Amniotic epithelial cell (primary cell): Measurements from ENCODE around the gene ARID5B.

ENCODE experiments used
- DNase-seq: peaks from one replicate; pipeline ENCODE4 v3.0.0-alpha.2; 2010; ENCODE audit warnings: low read depth

The ARID5B gene

DNA sequence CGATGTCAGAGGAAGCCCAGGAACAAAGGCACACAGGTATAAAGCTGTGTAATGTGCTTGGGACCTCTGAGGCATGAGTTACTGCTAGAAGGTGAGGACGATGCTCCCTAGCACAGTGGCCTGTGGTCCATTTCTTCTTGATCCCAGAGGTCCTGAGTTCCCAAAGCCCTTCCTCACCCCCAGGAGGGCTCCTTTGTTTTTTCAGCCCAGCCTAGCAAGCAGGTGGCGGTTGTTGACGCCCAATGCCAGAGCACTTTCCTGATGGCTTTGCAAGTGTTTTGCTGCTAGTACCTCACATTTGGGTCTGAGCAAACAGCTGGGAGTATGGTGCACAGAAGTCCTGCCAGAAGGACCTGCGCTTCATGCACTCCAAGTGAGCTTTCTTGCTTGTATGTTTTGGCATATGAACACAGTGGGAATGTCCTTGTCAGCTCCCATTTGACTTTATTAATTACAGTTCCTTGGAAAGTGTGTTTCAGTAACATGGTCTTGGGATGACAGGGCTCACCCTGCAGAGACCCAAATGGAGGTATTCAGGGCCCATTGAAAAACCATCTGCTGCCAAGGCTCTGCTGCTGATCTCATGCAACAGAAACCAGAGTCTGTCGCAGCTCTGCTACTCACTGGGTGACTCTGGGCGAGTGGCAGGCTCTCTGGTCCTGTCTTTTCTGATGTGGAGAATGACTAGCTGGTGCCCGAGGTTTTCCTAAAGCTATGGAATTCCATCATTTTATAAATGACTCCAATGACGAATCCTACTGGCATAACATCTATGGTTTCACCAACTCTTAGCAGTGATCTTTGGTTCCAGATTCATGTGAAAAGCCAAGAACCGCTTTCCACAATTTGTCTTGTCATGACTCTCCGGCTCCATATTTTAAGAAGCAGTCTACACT lies 134.9 kb downstream of the ARID5B start:
- no peak for DNase-seq

DNA sequence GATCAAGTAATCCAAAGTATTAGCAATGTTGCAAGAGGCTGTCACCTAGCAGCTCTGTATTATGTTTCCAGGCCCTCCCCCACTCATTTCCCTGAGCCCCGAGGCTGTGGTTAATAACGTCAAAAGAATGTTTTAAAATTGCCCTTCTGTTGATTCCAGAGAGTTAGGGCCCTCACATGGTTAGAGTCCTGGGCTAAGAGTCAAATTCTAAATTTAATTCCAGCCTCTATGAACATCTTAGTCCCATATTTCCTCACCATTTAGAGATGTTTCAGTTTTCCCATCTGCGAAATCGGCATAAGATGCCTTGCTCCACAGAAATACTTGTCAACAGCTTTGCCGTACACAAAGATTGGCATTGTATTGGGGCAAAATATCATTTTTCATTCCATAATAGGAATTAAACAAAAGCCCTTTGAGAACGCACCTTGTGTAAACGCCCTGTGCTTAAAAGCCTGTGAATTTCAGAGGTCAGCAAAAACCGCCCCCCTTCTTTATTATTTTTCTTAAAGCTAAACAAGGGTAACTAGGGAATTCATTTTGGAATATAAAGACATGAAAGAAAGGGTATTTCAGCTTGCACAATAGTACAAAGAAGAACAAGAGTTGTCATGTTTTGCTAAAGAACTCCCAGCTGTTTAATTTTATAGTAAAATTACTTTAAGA lies 135.8 kb downstream of the ARID5B start:
- DNase-seq: peak; percentile 70

DNA sequence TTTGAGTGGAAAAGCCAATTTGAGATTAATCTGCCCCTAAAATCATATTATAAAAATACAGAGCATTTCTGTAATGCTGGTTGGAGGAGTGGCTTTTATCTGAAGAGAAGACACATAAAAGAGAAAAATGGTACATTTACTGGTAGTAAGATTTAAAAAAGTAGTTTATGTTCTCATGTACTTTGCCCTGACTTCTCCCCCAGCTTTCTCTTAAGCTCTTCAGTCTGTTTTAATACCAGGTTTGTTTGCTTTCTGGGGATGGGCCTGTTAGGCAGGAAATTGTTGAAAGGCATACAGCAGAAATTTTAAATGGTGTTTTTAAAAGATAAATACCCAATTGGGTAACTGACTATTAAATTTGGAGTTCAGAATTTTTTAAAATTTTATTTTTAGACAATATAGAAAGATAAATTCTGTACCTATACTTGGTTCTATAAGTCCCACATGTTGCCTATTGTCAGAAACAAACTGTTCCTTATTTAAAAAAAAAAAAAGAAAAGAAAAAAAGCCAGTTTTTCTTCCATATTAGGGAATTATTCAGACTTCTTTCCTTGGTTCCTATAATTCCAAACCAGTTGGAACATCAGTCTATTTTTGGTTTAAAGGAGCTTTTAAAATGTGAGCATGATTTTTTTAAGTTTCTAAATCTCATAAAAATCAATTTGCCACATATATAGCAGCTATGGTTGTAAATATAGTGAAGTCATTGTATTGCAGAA lies 136.6 kb downstream of the ARID5B start:
- DNase-seq: peak; percentile 35

DNA sequence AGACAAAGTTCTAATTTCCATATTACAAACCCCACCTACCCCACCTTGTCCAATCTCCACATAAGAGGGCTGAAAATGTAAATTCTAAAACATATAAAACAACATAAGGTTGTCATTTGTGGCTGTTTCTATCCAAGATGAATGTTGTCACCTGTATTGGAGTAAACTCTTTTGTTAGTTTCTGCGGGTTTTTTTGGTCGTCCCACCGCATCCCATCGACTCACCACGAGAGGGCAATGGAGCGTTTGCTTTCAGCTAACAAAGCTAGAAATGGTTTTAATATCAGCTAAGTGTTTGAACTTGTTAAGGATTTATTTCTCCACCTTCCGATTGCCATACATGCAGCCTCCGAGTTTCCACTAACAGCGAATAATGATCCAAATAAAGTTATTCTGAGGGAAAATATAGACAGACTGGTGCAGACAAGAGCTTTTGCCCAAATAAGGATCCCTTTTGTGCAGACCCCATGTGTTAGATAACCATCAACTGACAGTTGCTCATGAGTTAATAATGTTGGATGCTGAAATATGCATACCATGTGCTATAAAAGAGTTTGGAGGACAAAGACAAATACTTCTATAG lies 137.2 kb downstream of the ARID5B start:
- peak; percentile 76 for DNase-seq

DNA sequence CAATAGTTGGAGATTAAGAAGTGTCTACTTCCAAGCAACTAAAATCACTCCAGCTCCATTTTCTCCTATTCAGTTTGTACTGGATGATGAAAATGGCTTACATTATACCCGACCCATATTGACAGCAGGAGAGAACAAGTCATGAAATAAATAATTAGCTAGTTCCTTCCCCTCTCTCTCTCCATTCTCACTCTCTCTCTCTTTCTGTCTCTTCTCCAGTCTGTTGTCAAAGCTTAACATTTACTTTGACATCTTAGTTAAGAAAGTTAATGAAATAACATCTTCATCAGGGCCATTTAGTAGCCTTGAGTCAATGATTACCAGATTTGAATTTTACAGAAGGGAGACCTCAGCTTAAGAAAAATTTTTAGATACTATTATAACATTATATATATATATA lies 138.5 kb downstream of the ARID5B start:
- no peak for DNase-seq

DNA sequence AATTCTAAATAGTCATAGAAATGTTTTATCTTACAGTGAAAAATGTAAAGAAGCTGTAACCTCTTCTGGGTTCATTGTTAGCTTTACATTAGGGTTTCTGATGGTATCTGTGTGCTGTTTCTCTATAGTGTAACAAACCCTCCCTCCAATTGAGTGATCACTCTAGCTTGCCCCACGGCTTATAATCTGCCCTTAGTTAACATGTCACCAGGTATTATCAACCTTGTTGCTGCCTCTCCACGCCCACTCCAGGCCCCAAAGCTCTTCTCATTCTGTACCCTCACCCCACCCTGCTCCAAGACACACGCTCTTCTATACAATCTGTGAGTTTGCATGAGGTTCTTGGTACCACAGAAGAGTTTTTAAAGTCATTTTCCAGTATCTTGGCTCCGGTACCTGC lies 139.4 kb downstream of the ARID5B start:
- DNase-seq: no peak

DNA sequence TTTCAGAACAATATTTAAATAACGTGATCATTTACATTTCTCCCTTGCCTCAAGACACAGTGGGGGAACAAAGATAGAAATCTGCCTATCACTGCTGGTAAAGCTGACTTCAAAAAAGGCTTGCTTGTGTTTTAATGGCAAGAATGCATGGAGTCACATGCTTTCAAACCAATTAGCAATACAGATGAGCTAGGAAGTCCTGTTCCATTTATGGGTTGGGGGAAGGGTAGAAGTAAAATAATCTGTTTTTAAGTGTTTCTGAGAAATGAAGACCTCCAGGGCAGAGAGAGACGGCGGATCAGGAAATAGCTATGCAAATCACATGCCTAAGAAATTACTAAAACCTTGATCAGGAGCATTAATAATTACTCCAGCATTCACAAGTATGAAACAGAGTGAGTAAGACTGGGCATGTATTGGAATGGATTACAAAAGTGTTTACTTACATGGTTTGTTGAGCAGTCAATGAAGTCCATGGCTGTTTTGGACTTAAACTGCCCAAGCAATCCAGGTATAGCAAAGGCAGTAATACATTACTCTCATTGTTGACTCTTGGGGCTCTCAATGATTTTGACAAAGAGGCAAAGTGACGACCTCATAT lies 142.0 kb downstream of the ARID5B start:
- peak; percentile 67 for DNase-seq

DNA sequence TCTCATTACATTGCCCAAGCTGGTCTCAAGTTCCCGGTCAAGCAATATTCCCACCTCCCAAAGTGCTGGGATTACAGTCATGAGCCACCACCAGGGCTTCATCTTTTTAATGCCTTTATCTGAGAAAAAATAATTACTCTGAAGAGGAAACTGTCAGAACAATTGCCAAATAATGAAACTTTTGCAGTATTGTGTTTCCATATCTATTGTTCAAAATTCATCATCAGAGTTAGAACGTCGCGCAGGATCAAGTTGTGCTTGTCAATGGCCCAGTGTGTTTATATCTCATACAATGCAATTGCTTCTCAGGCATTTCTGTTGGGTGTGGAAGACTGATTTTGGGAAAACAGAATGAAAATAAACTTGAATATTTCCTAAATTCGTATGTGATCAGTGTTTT lies 143.1 kb downstream of the ARID5B start:
- DNase-seq: no peak

DNA sequence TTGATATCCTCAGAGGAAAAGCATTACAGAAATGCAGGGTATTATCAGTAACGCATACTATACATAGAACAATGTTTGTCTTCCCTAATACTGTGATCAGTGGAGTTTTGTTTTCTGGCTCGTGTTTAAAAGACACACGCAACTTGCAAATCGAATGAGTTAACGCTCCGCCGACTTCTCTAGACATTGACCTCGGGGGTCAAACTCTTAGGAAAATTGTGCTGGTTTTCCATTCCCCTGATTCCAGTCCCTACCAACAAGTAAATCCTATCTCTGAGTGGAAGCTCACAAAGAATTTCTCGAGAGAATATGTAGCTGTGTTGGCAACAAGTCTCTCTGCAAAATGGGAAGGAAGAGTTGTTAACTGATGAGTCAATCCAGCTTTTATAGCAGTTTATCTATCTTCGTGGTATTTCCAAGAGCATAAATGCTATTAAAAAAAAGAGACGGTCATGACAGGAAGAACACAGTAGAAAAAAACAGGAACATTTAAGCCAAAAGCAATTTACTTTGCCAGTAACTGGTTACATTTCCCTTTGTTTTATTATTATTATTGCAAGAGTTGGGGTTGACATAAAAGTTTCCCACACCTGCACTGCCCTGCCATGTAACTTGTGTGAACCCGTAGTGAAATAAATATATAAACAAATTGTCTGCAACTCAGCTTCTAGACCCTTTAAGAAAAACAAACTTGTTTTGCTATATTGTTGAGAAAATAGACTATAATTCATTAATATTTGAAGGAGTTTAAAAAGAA lies 144.4 kb downstream of the ARID5B start:
- DNase-seq: peak; percentile 98

DNA sequence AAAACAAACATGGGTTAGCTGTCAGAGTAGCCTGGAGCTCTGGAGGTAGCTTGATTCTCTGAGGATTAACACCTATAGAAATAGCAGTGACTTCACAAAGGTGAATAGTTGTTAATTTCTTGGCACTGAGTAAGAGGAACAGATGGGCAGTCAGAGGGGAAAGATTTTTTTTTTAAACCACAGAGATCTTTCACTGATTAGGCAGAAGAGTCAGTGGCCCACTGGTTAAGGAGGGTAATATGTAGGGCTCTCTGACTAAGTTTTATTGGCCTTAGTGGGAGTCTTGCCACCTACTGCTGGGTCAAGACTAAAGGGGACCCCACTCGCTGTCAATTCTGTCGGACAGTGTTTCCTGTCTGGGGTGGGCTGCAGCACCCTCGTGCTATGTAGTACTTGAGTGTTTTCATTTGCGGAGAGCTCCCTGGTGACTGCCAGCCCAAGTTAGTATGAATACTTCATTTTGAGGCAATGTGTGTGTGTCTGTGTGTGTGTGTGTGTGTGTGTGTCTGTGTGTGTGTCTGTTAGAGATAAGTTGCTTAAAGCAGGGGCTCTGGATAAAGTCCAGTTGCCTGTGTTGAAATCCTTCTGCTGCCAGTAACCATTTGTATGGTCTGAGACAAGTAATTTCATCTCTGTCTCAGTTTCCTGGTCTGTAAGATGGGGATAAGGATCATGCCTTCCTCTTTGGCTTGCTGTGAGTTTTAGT lies 145.2 kb downstream of the ARID5B start:
- DNase-seq: peak; percentile 98

DNA sequence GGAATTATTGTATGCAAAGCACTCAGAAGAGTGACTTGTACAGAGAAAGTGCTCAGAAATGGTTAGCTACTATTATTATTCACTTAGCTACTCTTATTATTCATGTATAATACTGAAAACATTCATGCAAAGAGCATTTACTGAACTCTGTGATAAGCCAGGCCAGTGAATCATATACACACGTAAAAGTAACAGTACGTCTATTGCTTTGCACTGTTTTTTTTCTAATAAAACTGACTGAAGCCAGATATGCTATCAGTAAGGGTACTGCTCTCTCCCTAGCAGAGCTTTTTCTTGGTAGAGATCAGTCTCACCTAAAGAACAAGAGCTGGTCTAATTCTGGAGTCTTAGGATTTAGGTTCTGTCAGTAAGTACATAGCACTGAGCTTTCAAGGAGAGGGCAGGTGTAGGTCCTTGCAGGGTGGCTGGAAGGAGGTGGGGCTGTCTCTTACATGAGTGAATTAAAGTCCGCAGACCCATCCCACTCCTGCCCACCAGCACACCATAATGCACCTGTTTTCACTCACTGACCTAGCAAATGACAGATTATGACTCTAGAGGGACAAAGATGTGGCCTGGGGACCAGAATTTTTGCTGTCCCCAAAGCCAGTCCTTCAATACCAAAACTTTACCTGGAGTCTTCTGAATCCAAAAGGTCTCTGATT lies 145.9 kb downstream of the ARID5B start:
- peak; percentile 87 for DNase-seq

DNA sequence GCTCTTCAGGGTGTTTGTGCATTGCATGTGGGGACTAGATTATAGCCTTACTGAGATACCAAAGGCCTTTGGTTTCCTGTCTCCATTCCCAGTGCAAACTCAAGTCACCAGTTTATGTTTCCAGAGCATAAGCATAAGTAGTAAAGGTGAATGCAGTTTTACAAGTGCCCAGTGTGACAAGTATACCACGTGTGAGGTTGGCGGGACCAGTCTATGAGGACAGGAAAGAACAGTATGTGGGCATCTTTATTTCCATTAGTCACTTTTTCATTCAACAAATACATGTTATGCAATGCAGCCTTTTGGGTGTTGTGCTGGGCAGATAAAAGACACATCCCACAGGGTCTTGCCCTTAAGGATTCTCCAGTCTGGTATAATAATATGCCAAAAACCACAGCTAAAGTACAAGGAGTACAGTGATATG lies 146.5 kb downstream of the ARID5B start:
- DNase-seq: peak; percentile 89

DNA sequence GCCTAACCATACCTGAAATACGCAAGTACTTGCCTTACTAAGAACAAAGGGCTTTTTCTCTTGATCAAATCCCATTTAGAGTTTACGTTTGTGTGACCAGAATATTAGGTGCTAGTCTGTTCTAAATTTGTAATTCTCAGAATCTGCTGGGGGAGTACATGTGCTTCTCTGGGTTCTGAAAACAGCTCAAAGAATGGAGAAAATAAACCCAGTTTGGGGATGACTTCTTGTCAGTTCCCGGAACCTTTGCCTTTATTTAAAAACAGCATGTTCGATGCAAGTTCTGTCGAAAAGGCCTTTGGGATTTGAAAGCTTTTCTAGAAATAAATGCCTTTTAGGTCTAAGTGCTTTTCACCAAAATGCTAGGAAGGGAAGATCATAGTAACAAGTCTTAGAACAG lies 147.0 kb downstream of the ARID5B start:
- DNase-seq: no peak

DNA sequence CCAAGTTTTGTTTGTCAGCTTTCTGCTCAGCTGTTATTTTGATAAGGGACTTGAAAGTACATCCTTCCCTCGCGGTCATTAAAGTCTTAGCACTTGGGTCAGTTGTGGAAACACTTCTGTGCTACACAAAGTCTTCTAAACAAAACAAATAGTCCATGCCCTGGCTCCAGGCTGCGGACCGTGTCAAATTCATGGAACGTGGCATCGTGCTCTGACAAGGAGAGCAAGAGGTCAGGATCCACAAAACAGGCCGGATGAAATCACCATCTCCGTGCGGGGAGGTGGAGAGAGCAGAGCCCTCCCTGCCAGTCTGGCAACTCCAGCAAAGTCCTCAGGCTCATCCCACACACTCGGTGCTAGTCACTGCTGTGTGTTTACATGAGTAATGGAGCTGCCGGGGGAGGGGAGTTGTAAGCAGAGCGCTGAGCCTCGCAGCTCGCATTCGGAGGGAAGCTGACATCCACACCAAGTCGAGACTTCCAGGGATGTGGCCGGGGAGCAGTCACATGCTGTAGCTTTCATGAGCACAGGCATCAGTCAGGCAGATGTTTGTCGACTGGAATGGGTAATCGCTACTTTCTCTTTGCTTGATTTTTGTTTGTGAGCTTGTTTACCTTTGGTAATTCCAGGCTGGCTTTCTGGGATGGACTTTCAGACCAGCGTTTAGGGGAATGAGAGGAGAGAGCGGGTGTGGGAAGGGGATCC lies 147.6 kb downstream of the ARID5B start:
- DNase-seq: peak; percentile 100

DNA sequence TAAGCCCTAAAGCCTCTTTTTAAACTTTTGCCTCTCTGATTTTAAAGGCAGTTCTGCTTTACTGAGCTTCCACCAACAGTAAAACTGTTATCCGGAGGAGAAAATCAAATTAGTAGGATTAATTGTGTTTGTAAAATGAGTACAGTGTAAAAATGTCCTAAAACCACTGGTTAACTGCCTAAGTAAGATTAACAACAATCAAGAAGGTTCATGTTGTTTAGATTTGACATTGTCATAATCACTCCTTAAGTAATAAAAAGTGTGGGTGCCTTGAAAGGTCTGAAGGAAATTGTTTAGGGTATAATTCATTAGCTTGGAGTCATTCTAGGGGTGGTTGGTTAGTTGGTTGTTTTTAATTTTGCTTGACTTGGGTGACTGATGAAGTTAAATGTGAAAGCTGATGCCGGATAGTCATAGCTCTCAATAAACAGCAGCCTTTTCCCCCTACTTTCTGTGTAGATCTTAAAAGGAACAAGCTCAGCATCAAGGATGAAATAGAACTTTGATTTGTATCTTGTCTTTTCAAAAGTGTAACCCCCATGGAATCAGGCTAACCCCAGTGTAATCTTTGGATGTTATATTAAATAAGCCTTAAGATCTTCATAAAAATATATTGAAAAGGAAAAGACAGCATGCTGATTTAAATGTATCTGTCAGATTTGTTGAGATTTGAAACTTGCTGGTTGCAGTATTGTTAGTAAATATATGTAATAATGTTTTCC lies 148.3 kb downstream of the ARID5B start:
- DNase-seq: no peak

DNA sequence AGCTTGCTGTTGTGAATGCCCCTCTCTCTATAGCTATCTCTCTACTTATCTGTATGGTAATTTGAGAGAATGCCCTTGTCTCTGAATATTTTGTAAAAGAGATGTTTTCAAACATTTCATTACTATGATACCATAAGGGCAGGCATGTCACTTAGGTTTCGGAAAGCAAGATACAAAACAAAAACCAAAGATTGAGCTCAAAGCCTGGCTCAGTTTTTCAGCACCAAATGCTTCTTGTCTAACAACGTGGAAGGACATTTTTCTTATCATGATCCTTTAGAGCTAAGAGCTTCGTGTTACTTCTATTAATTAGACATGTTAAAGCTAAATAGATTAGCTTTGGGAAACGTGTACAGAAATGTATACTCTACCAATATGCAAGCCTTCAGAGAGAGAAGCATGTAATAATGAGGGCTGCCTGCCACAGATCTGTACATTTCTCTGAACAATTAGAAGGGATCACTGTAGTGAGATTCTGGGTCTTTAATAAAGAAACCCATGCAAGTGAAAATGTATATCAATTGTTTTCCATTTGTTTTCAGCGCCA lies 148.9 kb downstream of the ARID5B start:
- DNase-seq: no peak

DNA sequence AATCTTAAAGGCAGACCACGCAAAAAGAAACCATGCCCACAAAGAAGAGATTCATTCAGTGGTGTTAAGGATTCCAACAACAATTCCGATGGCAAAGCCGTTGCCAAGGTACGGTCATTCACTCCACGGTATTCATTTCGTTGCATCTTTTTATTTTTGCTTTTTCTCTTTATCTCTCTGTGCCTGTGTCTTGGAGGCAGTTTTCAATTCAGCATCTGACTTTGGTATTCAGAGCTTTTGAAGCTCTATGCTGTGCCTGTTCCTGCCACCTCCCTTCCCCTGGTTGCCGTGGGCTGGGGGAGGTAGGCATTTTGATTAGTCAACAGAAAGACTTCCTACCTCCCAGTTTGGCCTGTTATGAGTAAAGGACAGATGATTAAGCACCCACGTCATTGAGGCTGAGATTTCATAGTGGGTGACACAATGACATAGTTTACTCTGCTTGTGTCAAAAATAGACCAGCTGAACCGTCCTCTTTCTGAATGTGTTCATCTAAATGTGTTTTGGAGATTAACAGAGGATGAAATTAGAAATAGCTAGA lies 149.5 kb downstream of the ARID5B start:
- DNase-seq: peak; percentile 92

DNA sequence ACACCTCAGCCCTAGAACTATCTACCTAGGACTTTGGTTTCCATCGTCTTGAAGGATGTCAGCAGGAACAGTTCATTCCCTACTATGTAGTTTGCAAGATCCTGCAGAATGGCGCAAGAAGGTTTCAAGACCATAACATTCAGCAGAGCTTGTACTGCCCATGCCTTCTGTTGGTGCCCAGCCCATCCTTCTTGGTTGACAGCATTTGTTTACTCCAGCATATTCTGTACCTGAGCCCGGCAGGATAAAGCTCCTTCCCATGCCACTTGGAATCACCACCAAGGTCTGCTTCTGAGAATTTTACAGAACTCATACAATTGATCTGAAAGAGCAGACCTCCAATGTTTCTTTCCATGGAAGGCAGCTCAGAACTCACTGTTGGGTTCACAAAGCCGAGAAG lies 150.8 kb downstream of the ARID5B start:
- DNase-seq: peak; percentile 49
